HepG2 (cell line): Measurements from ENCODE around the gene TTLL8. TPM values are rescaled to one million over a fixed set of nuclear protein-coding genes. Genes with fewer than 3 reads are reported as not detected.

Experiments
- ELF3 ChIP-seq: IDR thresholded peaks from 2 replicates; pipeline ENCODE4 v1.6.1; 2016; ENCODE audit warnings: missing genetic modification reagents, missing compliant biosample characterization
- FOXM1 ChIP-seq: sonication (generic); formaldehyde crosslinking; IDR thresholded peaks from 2 replicates; pipeline ENCODE4 v1.5.0; 2020; ENCODE audit warnings: missing genetic modification reagents
- HNRNPLL ChIP-seq: fragments of 200-400 bp; formaldehyde crosslinking; IDR thresholded peaks from 2 replicates; pipeline ENCODE4 v1.6.1; 2017; ENCODE audit warnings: mild to moderate bottlenecking, low read depth, low read length; ENCODE audit not compliant: poor library complexity, severe bottlenecking
- KLF11 ChIP-seq: IDR thresholded peaks from 2 replicates; pipeline ENCODE4 v1.6.1; 2016; ENCODE audit warnings: missing compliant biosample characterization
- LBX2 ChIP-seq: sonication (generic); formaldehyde crosslinking; IDR thresholded peaks from 2 replicates; pipeline ENCODE4 v1.5.0; 2020; ENCODE audit warnings: missing genetic modification reagents, mild to moderate bottlenecking, borderline replicate concordance
- NR3C1 ChIP-seq: sonication (generic); formaldehyde crosslinking; IDR thresholded peaks from 2 replicates; pipeline ENCODE4 v1.4.0; 2020; ENCODE audit warnings: missing genetic modification reagents
- PRDM4 ChIP-seq: sonication (generic); formaldehyde crosslinking; IDR thresholded peaks from 2 replicates; pipeline ENCODE4 v1.9.0; 2021; ENCODE audit warnings: missing genetic modification reagents, borderline replicate concordance
- SIN3A ChIP-seq: IDR thresholded peaks from 2 replicates; pipeline ENCODE4 v1.6.1; 2011; ENCODE audit warnings: low read depth, mild to moderate bottlenecking, control low read depth, low read length, borderline replicate concordance
- TFDP1 ChIP-seq: IDR thresholded peaks from 2 replicates; pipeline ENCODE4 v1.6.1; 2016; ENCODE audit warnings: missing compliant biosample characterization, missing genetic modification reagents, borderline replicate concordance
- TGIF2 ChIP-seq: IDR thresholded peaks from 2 replicates; pipeline ENCODE4 v1.6.1; 2016; ENCODE audit warnings: control low read depth, missing compliant biosample characterization
- TRAFD1 ChIP-seq: sonication (generic); formaldehyde crosslinking; IDR thresholded peaks from 2 replicates; pipeline ENCODE4 v1.5.1; 2020; ENCODE audit warnings: missing genetic modification reagents, mild to moderate bottlenecking, borderline replicate concordance
- TRIM24 ChIP-seq: sonication (generic); formaldehyde crosslinking; IDR thresholded peaks from 2 replicates; pipeline ENCODE4 v1.8.0; 2022; ENCODE audit warnings: mild to moderate bottlenecking, missing genetic modification reagents
- ZBTB7B ChIP-seq: sonication (generic); formaldehyde crosslinking; IDR thresholded peaks from 2 replicates; pipeline ENCODE4 v1.4.0; 2020; ENCODE audit warnings: missing genetic modification reagents
- ZNF205 ChIP-seq: IDR thresholded peaks from 2 replicates; pipeline ENCODE4 v1.6.1; 2018; ENCODE audit warnings: missing biosample characterization, missing genetic modification reagents
- ZNF431 ChIP-seq: sonication (generic); formaldehyde crosslinking; IDR thresholded peaks from 2 replicates; pipeline ENCODE4 v1.9.0; 2022; ENCODE audit warnings: missing genetic modification reagents, low read depth, mild to moderate bottlenecking, borderline replicate concordance
- ZNF512 ChIP-seq: sonication (generic); formaldehyde crosslinking; IDR thresholded peaks from 2 replicates; pipeline ENCODE4 v1.4.0; 2020; ENCODE audit warnings: mild to moderate bottlenecking, missing genetic modification reagents
- ZNF704 ChIP-seq: sonication (generic); formaldehyde crosslinking; IDR thresholded peaks from 2 replicates; pipeline ENCODE4 v1.8.1; 2023; ENCODE audit warnings: mild to moderate bottlenecking, inconsistent platforms, moderate library complexity, missing genetic modification reagents, borderline replicate concordance
- ZSCAN22 ChIP-seq: sonication (generic); formaldehyde crosslinking; IDR thresholded peaks from 2 replicates; pipeline ENCODE4 v1.4.0; 2020; ENCODE audit warnings: mild to moderate bottlenecking, missing genetic modification reagents
- polyA plus RNA-seq, 8 experiments: library from polyadenylated mRNA; depleted of rRNA in 3 of 8; stranded (reverse) in 7 of 8; unstranded in 1 of 8; fragments of >200 nt; fragmentation: Illumina TruSeq in 4 of 8; extraction: Trizol in 4 of 8; gene quantifications; 2 replicates each; pipeline versions ENCODE4 v1.2.1 to v1.2.3, GENCODE V29; 2011 to 2016; ENCODE audit warnings: low read depth in 4 of 8, missing spikeins in 1 of 8, mixed read lengths in 1 of 8; ENCODE audit not compliant: insufficient read depth in 1 of 8
- total RNA-seq, 5 experiments: library from RNA; depleted of rRNA; stranded (reverse); fragments of >200 nt; fragmentation: Illumina TruSeq; extraction: Trizol; gene quantifications; 2 replicates each; pipeline ENCODE4 v1.2.3, GENCODE V29; 2016; ENCODE audit warnings: low read depth in 1 of 5

TTLL8 gene
- total and polyA plus RNA-seq, 2 of the 13 experiments (the other 11 are each of a cell fraction or from before 2014, with no cell fraction given) = not detected

GRCh38 chr22:50030297-50031188, 27.6 kb downstream of the TTLL8 start (continued):
- no peak for TF ChIP-seq PRDM4 (CRISPR knock-in tag)
- no peak for TF ChIP-seq FOXM1
- no peak for TF ChIP-seq TRAFD1
- TF ChIP-seq TGIF2 (CRISPR knock-in tag) = no peak
- TF ChIP-seq ZSCAN22 (CRISPR knock-in tag) = no peak
- TF ChIP-seq ELF3 = no peak
- no peak for TF ChIP-seq LBX2
- TF ChIP-seq HNRNPLL = peak; percentile 90
- TF ChIP-seq ZBTB7B (CRISPR knock-in tag) = peak; percentile 68; the same call in 1 of the 2 replicates
- no peak for TF ChIP-seq ZNF512 (CRISPR knock-in tag)
- no peak for TF ChIP-seq SIN3A
- no peak; the same call in 1 of the 2 replicates for TF ChIP-seq TFDP1 (CRISPR knock-in tag)
- TF ChIP-seq NR3C1 = no peak
- TF ChIP-seq TRIM24 = no peak
- TF ChIP-seq ZNF205 (CRISPR knock-in tag) = no peak
- no peak for TF ChIP-seq KLF11
- TF ChIP-seq ZNF704 = no peak
- TF ChIP-seq ZNF431 = no peak
